ENCODE data around the gene DIP2C.
"Not testable (repeated sequence)": the region's sequence is repeated elsewhere in the genome, so short reads cannot be mapped to it uniquely, and the experiment has no call there.

Gene DIP2C

GRCh38 chr10:480498-480927 is 209.0 kb downstream of the DIP2C start:
- in situ Hi-C loops (cut with MboI; ENCODE audit: low sequenced_read_pairs, unreplicated experiment): no loop called here
- TF ChIP-seq CTCF (IDR thresholded peaks at IDR 0.05; ENCODE audit: borderline replicate concordance, control extremely low read depth, extremely low read depth, insufficient read depth, missing control alignments): no peak
- DNase-seq (ENCODE audit: low spot score): no peak

GRCh38 chr10:479706-480497 is 209.6 kb downstream of the DIP2C start:
- in situ Hi-C loops (cut with MboI; ENCODE audit: low sequenced_read_pairs, unreplicated experiment); DNase-seq (ENCODE audit: low spot score): not testable (repeated sequence)

- TF ChIP-seq CTCF (IDR thresholded peaks at IDR 0.05; ENCODE audit: borderline replicate concordance, control extremely low read depth, extremely low read depth, insufficient read depth, missing control alignments): no peak
- in situ Hi-C loops (cut with MboI; ENCODE audit: low sequenced_read_pairs, unreplicated experiment): no loop called here
- DNase-seq (ENCODE audit: low spot score): no peak
Measured at GRCh38 chr10:478471-479245, 210.8 kb downstream of the DIP2C start.

GRCh38 chr10:477620-478019 is 211.8 kb downstream of the DIP2C start:
- DNase-seq (ENCODE audit: low spot score): no peak
- in situ Hi-C loops (cut with MboI; ENCODE audit: low sequenced_read_pairs, unreplicated experiment): no loop called here
- TF ChIP-seq CTCF (IDR thresholded peaks at IDR 0.05; ENCODE audit: borderline replicate concordance, control extremely low read depth, extremely low read depth, insufficient read depth, missing control alignments): no peak

GRCh38 chr10:476455-476780 is 213.1 kb downstream of the DIP2C start:
- in situ Hi-C loops (cut with MboI; ENCODE audit: low sequenced_read_pairs, unreplicated experiment): no loop called here
- no peak for TF ChIP-seq CTCF (IDR thresholded peaks at IDR 0.05; ENCODE audit: borderline replicate concordance, control extremely low read depth, extremely low read depth, insufficient read depth, missing control alignments)
- DNase-seq (ENCODE audit: low spot score): no peak

GRCh38 chr10:475709-476454 is 213.6 kb downstream of the DIP2C start:
- no peak for DNase-seq (ENCODE audit: low spot score)
- in situ Hi-C loops (cut with MboI; ENCODE audit: low sequenced_read_pairs, unreplicated experiment): no loop called here
- no peak for TF ChIP-seq CTCF (IDR thresholded peaks at IDR 0.05; ENCODE audit: borderline replicate concordance, control extremely low read depth, extremely low read depth, insufficient read depth, missing control alignments)

Measured in GM13976 (cell line).